Sigmoid colon (tissue), 7 donors: ENCODE data around the gene AASDHPPT. TPM values are rescaled to one million over a fixed set of nuclear protein-coding genes. Genes with fewer than 3 reads are reported as not detected.

Source experiments
- DNase-seq: peaks from one replicate; pipeline ENCODE4 v3.0.0-alpha.2; 2019
- H3K27ac ChIP-seq, 4 donors: fragments of 200-600 bp; sonication (generic); one replicate each; pipeline ENCODE4 v1.5.1; 2016 to 2019; ENCODE audit warnings: mild to moderate bottlenecking in 1 of 4
- H3K27me3 ChIP-seq, 3 donors: fragments of 200-600 bp; sonication (generic); one replicate each; pipeline ENCODE4 v1.5.1; 2019; ENCODE audit warnings: mild to moderate bottlenecking in 1 of 3
- H3K36me3 ChIP-seq, 4 donors: fragments of 200-600 bp; sonication (generic); one replicate each; pipeline ENCODE4 v1.5.1; 2016 to 2019
- H3K4me1 ChIP-seq, 4 donors: fragments of 200-600 bp; sonication (generic); one replicate each; pipeline ENCODE4 v1.5.1; 2017 to 2019
- H3K4me3 ChIP-seq, 4 donors: fragments of 200-600 bp; sonication (generic); one replicate each; pipeline ENCODE4 v1.5.1; 2017 to 2019; ENCODE audit warnings: mild to moderate bottlenecking in 2 of 4, moderate library complexity in 1 of 4
- H3K9me3 ChIP-seq, 4 donors: fragments of 200-600 bp in 3 of 4; sonication (generic) in 3 of 4; one replicate each; pipeline versions ENCODE4 v1.5.1 to v1.6.1; 2013 to 2019
- CTCF ChIP-seq, 4 experiments: fragments of 450-650 bp in 3 of 4; fragments of 200-600 bp in 1 of 4; IDR thresholded peaks; one replicate each; pipeline ENCODE4 v1.5.1; 2016 to 2019; ENCODE audit warnings: antibody characterized with exemption in 4 of 4, mild to moderate bottlenecking in 3 of 4, moderate library complexity in 2 of 4
- EP300 ChIP-seq, 4 donors: sonication (generic); formaldehyde crosslinking; IDR thresholded peaks; one replicate each; pipeline ENCODE4 v1.6.1; 2017; ENCODE audit warnings: antibody characterized with exemption in 4 of 4
- POLR2A ChIP-seq, 2 donors: fragments of 450-650 bp; IDR thresholded peaks; one replicate each; pipeline ENCODE4 v1.6.1; 2016; ENCODE audit warnings: antibody characterized with exemption in 2 of 2, mild to moderate bottlenecking in 2 of 2, moderate library complexity in 2 of 2
- POLR2AphosphoS5 ChIP-seq, 4 donors: sonication (generic); formaldehyde crosslinking; IDR thresholded peaks; one replicate each; pipeline ENCODE4 v1.6.1; 2017; ENCODE audit warnings: antibody characterized with exemption in 4 of 4
- WGBS, 2 donors: extraction: QIAGEN DNeasy Blood & Tissue Kit; methylation state at CpG; one replicate each; pipeline ENCODE4 v1.1.7; 2013; 5-methylcytosine and 5-hydroxymethylcytosine counted together
- intact Hi-C: fragments of 100-400 bp; cut with DNase I; formaldehyde crosslinking; loops from one replicate; pipeline ENCODE4 v1.15.1; 2023
- polyA plus RNA-seq, 3 donors: library from polyadenylated mRNA; stranded (reverse); fragments of 200-250 nt; gene quantifications; one replicate each; pipeline ENCODE4 v1.2.3, GENCODE V29; 2013
- total RNA-seq, 4 donors: library from RNA; depleted of rRNA; stranded (reverse); fragments of >200 nt; gene quantifications; one replicate each; pipeline ENCODE4 v1.1.0, GENCODE V29; 2016
- donor health status: healthy with polysubstance abuse.
- donor health status: Bipolar disorder and iron deficiency.
- donor health status: healthy.

Gene AASDHPPT
- total RNA-seq: 10 to 100 TPM; 32.5 to 36.8 (median 34.2) TPM
- polyA plus RNA-seq: 10 to 100 TPM in 2 of 3 donors, 1 to 10 TPM in 1; 8.4 to 12.9 (median 10.9) TPM

- peaks cover 0 to 60% (median 49%) of the 10 kb centered on the region in 4 donors for H3K4me1 ChIP-seq
- H3K9me3 ChIP-seq: no peaks in the 10 kb centered on the region
- no peaks in the 10 kb centered on the region for H3K27me3 ChIP-seq
- TF ChIP-seq POLR2A (IDR thresholded peaks at IDR 0.05): peak in 1 of 2 donors; percentile 30
- TF ChIP-seq EP300 (IDR thresholded peaks at IDR 0.05): peak in 1 of 4 donors; percentile 2
- TF ChIP-seq POLR2AphosphoS5 (IDR thresholded peaks at IDR 0.05): peak; percentile 79 to 92 (median 88)
- no peak for TF ChIP-seq CTCF (IDR thresholded peaks at IDR 0.05)
- 0% methylated on average over 55 of the region's 55 CpGs for WGBS, 2 donors
- peaks cover 0 to 31% (median 0%) of the 10 kb centered on the region in 4 donors for H3K36me3 ChIP-seq
- peak within 1 kb of the TSS; percentile 96 to 99 (median 97) for H3K27ac ChIP-seq
- no peak for DNase-seq
- intact Hi-C loops: loop anchor here (1.0 kb wide), 1 partner anchor 56 kb away; the partner anchor contains the start of gene MSANTD4
- H3K4me3 ChIP-seq: peak within 1 kb of the TSS; percentile 83 to 92 (median 86)
Measured at GRCh38 chr11:106077609-106078455, at the start of gene AASDHPPT. Gene AASDHPPT (plus strand): TSS chr11:106077662. CDS start chr11:106077711, 49 bp downstream.

- Histone ChIP-seq H3K4me3 (no peak overlapping the region), H3K36me3 (no peaks in the 10 kb centered on the region), H3K9me3 (no peaks in the 10 kb centered on the region), H3K27me3 (no peaks in the 10 kb centered on the region), H3K4me1 (no peaks in the 10 kb centered on the region), H3K27ac (no peak overlapping the region)
- 67 to 76% methylated on average over 4 of the region's 4 CpGs for WGBS, 2 donors
- DNase-seq: no peak
- no peak for TF ChIP-seq POLR2A (IDR thresholded peaks at IDR 0.05)
- TF ChIP-seq CTCF (IDR thresholded peaks at IDR 0.05): no peak
- TF ChIP-seq EP300 (IDR thresholded peaks at IDR 0.05): no peak
- no peak for TF ChIP-seq POLR2AphosphoS5 (IDR thresholded peaks at IDR 0.05)
- intact Hi-C loops: no loop called here
Measured at GRCh38 chr11:106030609-106031008, 46.9 kb upstream of the AASDHPPT start.

DNA sequence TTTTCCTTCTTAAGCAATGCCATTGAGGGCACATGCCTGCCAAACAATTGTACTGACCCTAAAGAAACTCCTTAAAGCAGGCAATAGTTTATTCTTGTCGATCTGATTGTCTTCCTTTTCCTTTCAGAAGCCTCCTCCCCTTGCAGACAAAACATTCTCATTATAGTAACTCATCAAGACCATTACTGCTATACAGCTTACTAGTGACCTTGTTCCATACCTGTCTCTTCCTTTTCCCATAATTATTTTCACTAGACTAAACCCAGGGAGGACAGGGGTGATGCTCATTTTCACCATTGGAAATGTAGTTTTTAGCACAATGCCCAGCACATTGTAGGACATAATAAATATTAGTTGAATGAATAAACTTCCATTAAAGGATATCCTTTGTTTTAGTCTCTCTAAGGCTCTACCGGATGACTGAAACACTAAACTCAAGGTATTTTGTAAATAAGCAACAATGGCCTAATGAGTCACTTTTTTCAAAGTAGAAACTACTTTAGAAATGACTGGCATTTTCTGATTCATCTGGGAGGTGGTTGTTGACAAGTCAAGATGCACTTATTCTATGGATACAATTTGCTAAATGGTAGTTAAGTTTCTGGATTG, 46.2 kb upstream of the AASDHPPT start:
- intact Hi-C loops: no loop called here
- TF ChIP-seq POLR2AphosphoS5 (IDR thresholded peaks at IDR 0.05) (no peak), EP300 (IDR thresholded peaks at IDR 0.05) (no peak), CTCF (IDR thresholded peaks at IDR 0.05) (no peak), POLR2A (IDR thresholded peaks at IDR 0.05) (no peak)
- H3K27me3 ChIP-seq: no peaks in the 10 kb centered on the region
- WGBS, 2 donors: 52 to 71% methylated on average over 2 of the region's 2 CpGs
- no peaks in the 10 kb centered on the region for H3K9me3 ChIP-seq
- no peak overlapping the region for H3K4me3 ChIP-seq
- H3K4me1 ChIP-seq: no peaks in the 10 kb centered on the region
- no peak for DNase-seq
- no peaks in the 10 kb centered on the region for H3K36me3 ChIP-seq
- H3K27ac ChIP-seq: no peak overlapping the region

DNA sequence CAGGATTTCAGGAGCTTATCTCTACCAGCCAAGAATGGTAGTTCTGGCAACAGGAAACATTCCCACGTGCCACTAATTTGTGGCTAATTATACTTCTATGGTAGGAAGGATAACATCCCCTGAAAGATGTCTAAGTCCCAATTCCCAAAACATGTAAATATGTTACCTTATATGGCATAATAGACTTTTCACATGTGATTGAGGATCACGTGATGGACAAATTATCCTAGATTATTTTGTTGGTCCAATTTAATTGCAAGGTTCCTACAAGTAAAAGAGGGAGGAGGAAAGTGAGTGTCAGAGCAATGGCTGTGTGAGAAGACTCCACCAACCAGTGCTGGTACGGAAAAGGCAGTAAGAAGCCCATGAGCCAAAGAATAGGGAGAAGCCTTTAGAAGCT, 45.5 kb upstream of the AASDHPPT start:
- TF ChIP-seq POLR2AphosphoS5 (IDR thresholded peaks at IDR 0.05): no peak
- no peak for TF ChIP-seq EP300 (IDR thresholded peaks at IDR 0.05)
- no peak for TF ChIP-seq POLR2A (IDR thresholded peaks at IDR 0.05)
- no peak for TF ChIP-seq CTCF (IDR thresholded peaks at IDR 0.05)
- Histone ChIP-seq H3K4me1 (no peaks in the 10 kb centered on the region), H3K27ac (no peak overlapping the region), H3K36me3 (no peaks in the 10 kb centered on the region), H3K27me3 (no peaks in the 10 kb centered on the region), H3K9me3 (no peaks in the 10 kb centered on the region), H3K4me3 (no peak overlapping the region)
- intact Hi-C loops: no loop called here
- WGBS, 2 donors: 72 to 82% methylated on average over 3 of the region's 3 CpGs
- no peak for DNase-seq
